NCI-H1105 treated with DMSO at 0.1 percent for 48 hours (cell line): ENCODE measurements around the gene AFDN.

Source experiments
- DNase-seq: peaks from one replicate; lab custom pipeline; 2025; lab: John Stamatoyannopoulos, UW

AFDN gene

GRCh38 chr6:167879612-167880011 is 52.9 kb downstream of the AFDN start:
- no peak for DNase-seq

DNA sequence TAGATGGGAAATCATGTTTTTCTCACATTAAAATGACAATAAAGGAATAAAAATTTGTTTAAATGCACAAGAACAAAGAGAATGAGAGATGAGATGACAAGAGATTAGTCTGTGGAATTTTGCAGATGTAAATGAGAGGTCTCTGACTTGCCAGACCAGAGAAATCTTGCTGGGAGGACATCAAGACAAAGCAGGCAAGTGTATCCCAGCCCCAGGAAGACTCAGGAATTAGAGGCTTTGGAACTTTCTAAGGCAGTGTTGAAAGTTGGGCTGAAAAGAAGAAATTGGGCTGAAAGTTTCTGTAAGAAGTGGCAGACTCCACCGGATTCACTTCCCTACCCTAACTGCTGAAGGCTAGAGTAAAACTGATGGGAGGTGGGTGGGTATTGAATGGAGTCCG is 54.6 kb downstream of the AFDN start:
- no peak for DNase-seq

DNA sequence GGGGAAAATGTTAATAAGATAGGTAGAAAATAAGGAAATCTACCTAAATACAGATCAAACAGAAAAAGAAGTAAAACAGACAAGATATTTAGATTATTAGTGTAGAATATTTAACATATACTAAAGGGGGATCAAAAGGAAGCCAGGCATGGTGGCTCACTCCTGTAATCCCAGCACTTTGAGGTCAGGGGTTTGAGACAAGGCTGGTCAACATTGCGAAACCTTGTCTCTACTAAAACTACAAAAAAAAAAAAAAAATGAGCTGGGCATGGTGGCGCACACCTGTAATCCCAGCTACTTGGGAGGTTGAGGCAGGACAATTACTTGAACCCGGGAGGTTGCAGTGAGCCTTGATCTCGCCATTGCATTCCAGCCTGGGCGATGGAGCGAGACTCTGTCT is 55.5 kb downstream of the AFDN start:
- no peak for DNase-seq

DNA sequence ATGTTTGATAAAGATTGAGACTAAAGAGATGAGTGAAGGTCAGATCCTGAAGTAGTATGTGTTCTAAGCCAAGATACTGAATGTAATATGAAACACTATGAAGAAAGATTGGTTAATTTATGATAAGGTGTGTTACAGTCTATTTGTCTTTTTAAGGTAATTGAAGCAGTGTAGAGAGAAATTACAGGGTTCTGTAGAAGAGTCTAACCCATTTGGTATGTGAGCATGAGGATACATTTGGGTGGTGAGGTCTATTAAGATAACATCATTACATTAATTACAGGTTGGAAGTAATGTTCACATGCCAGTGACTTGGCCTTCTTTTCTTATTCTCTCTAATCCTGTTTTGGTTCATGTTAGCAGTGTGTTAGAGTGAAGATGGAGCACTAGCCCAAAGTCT is 61.4 kb downstream of the AFDN start:
- peak; percentile 7 for DNase-seq

GRCh38 chr6:167892835-167893815 is 66.4 kb downstream of the AFDN start:
- no peak for DNase-seq

DNA sequence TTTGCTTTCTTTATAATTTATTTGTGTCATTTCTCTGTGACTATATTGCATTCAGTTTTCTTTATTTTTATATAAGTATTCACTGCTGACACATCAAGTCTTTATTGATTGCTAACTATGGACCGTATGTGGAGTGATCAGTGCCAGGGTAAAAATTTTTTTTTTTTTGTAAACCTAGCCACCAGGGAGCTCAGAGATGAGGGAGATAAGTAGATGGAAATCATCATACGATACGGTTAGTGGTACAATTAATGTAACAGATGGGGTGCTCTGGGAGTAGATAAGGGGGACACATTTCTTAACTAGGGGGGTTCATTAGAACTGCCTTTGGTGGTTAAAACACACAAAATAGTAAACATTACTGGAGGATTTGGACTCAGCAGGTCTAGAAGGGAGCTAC is 68.3 kb downstream of the AFDN start:
- no peak for DNase-seq

- no peak for DNase-seq
Measured at GRCh38 chr6:167896648-167897047, 69.9 kb downstream of the AFDN start.

- peak; percentile 67 for DNase-seq
Measured at GRCh38 chr6:167898673-167899311, 72.1 kb downstream of the AFDN start.

GRCh38 chr6:167904791-167905190 is 78.1 kb downstream of the AFDN start:
- no peak for DNase-seq

- no peak for DNase-seq
Measured at GRCh38 chr6:167906899-167907298, 80.2 kb downstream of the AFDN start.

- DNase-seq: peak; percentile 48
Measured at GRCh38 chr6:167907837-167908681, 81.3 kb downstream of the AFDN start.

GRCh38 chr6:167910007-167910406 is 83.3 kb downstream of the AFDN start:
- DNase-seq: no peak

DNA sequence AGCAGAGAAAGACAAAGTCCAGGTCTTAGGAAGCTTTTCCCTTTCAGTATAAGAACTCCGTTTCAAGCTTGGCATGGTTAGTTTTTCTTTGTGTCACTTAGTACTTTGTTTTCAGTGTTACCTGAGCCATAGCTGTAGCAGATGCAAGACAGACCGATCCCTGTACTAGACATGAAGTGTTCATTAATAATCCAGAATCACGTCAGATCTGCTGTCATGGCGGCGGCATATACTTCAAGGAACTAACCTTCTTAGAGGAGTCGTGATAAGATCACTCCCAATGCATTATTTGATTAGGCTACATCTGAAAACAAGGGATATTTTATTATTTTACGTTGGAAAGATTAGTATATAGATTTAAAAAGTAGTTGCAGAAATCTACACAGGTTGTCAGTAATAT is 83.9 kb downstream of the AFDN start:
- no peak for DNase-seq

GRCh38 chr6:167912494-167912893 is 85.8 kb downstream of the AFDN start:
- DNase-seq: no peak

- no peak for DNase-seq
Measured at GRCh38 chr6:167913699-167914098, 87.0 kb downstream of the AFDN start.

- DNase-seq: no peak
Measured at GRCh38 chr6:167915139-167915538, 88.4 kb downstream of the AFDN start.

DNA sequence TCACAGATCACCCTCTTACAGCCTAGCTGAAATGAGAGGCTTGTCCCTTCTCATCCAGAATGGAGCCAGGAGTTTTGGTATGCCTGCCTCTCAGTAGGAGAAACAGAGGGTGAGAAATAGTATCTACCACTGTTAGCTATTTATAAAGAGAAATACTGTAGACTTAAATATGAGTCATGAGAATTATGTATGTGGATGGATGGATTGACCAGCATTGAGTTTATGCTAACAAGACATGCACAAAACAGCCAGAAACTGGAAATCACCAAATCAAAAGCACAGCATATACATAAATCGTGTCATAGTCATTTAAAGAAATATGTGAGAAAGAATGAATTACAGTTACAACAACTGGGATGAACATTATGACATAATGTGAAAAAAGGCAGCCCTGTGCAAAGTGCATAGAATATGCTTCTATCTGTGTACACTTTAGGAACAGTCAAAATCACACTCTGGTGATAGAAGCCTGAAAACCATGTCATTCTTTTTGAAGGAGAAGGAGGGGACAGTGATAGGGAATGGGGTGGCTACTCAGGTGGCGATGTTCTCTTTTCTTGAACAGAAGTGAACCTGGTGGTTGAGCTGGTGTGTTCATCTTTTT is 90.9 kb downstream of the AFDN start:
- no peak for DNase-seq

DNA sequence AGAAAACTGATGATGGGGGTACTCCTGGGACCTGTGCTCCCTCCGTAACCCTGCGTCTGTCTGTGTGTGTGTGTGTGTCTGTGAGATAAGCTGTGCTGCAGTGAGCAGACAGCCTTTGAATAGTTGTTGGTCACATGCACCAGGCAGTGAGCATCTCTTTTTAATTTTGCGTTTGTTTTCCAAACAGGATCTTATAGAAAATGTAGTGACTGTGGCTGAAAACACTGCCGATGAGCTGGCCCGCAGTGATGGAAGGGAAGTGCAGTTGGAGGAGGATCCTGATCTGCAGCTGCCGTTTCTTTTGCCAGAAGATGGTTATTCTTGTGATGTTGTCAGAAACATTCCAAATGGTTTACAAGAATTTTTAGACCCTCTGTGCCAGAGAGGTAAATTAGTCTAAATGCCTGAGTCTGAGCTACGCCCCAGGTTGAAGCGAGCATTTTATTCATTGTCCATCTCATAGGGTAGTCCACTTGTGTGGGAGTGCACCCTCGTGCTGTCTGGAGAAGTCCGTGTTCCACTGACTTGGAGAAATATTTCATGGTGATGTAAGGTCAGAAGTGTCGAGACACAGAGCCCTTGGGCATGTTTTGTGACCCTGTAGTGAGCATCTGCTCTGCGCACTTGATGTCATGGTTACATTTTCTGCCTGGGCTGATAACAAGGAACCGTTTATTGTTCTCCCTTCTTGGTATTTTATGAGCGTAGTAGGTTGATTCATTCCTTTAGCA is 92.0 kb downstream of the AFDN start:
- no peak for DNase-seq

DNA sequence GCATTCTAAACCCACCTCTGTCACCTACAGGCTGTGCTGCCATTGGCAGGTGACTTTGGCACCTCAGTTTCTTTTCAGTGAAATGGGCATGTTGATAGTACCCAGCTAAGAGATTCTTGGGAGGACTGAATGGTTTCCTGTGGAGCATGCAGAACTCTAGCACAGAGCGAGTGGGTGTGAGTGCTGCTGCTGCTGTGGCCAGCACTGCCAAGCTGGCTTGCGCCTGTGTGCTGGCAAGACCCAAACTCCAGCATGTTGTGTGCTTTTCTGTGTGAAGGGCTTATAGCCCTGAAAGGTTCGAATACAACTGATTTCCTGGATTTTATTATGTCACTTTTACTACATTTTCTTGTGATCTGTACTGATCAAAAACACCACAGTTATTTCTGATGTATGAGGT is 92.6 kb downstream of the AFDN start:
- DNase-seq: no peak

DNA sequence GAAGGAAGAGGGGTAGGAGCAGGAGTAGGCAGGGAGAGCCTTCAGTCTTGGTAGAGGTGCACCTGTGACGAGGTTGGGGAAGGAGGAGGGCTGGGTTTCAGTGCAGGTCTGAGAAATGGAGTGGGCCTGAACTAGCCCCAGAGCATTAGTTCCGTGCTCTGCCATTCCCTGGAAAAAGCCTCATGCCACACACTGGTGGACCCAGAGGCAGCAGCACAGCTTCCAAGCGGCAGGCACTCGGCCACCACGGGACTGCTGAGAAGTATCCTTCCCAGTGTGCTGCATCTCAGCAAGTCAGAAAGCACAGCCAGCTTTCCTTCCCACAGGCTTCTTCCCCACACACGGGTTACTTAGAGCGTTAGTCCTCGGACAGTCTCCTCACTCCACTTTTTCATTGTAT is 93.5 kb downstream of the AFDN start:
- DNase-seq: no peak

- DNase-seq: no peak
Measured at GRCh38 chr6:167921831-167922230, 95.1 kb downstream of the AFDN start.
